ENCODE data around the gene ASF1B. TPM values are rescaled to one million over a fixed set of nuclear protein-coding genes. Genes with fewer than 3 reads are reported as not detected.

ASF1B gene
- total and polyA plus RNA-seq, 2 donors (not counting 3 experiments of a cell fraction or from before 2014, with no cell fraction given), result 39.1 to 42.4 TPM

GRCh38 chr19:14150770-14151661, 14.6 kb upstream of the ASF1B start:
- intact Hi-C loops (cut with micrococcal nuclease) (no loop called here), dilution Hi-C loops (cut with MboI; ENCODE audit: extremely low pct_ligation_motif_present, low sequenced_read_pairs) (no loop called here)
- POLR2A ChIA-PET, result no interaction called here
- no peaks in the 10 kb centered on the region for H3K9me3 ChIP-seq (replicated peaks; ENCODE audit: control insufficient read depth, insufficient read depth, low read length)
- TF ChIP-seq MAX (IDR thresholded peaks at IDR 0.05; ENCODE audit: insufficient read depth, insufficient read length) (no peak), POLR2A (IDR thresholded peaks at IDR 0.05; ENCODE audit: low read depth, low read length) (no peak), EZH2 (IDR thresholded peaks at IDR 0.05; ENCODE audit: borderline replicate concordance, low read depth, low read length, severe bottlenecking) (no peak), MYC (IDR thresholded peaks at IDR 0.05; ENCODE audit: low read depth, low read length) (no peak), POLR2AphosphoS5 (IDR thresholded peaks at IDR 0.05; ENCODE audit: insufficient read depth, low read depth, low read length) (no peak), JUN (IDR thresholded peaks at IDR 0.05; ENCODE audit: borderline replicate concordance, insufficient read depth, insufficient read length, low read depth) (no peak), GATA2 (IDR thresholded peaks at IDR 0.05; ENCODE audit: insufficient read depth, insufficient read length, low read depth, low read length) (no peak), FOS (IDR thresholded peaks at IDR 0.05; ENCODE audit: borderline replicate concordance, insufficient read depth, low read length) (no peak), CTCF (IDR thresholded peaks at IDR 0.05; ENCODE audit: extremely low read depth in 1 of 2, insufficient read depth in 1 of 2, low read depth in 1 of 2, low read length in 2 of 2) (no peak)
- no TSS peak for BruUV-seq (replicated peaks)
- FAIRE-seq (no peak), DNase-seq (ENCODE audit: low read depth, low spot score) (no peak)
- H3K9me1 ChIP-seq (replicated peaks; ENCODE audit: control insufficient read depth, extremely low read depth, insufficient read depth, low read length), result no peaks in the 10 kb centered on the region
- H3K79me2 ChIP-seq (ENCODE audit: control insufficient read depth, insufficient read depth, low read length), result no peaks in the 10 kb centered on the region
- no peak overlapping the region for H3K27ac ChIP-seq (ENCODE audit: insufficient read depth, low read depth, low read length)
- H2AFZ ChIP-seq (ENCODE audit: low read depth, low read length), result no peak overlapping the region
- H3K4me2 ChIP-seq (ENCODE audit: insufficient read depth, low read length), result no peak overlapping the region
- peaks cover 2 to 7% of the 10 kb centered on the region in 2 experiments for H3K36me3 ChIP-seq (ENCODE audit: control insufficient read depth in 2 of 2, extremely low read depth in 1 of 2, insufficient read depth in 2 of 2, low read length in 2 of 2)
- no peaks in the 10 kb centered on the region for H3K27me3 ChIP-seq (ENCODE audit: control insufficient read depth in 2 of 2, insufficient read depth in 2 of 2, low read length in 2 of 2)
- H4K20me1 ChIP-seq (replicated peaks; ENCODE audit: control insufficient read depth, extremely low read depth, insufficient read depth, low read length), result no peaks in the 10 kb centered on the region
- no peak overlapping the region for H3K4me3 ChIP-seq (replicated peaks in 1 of 3; ENCODE audit: insufficient read depth in 1 of 3, low read depth in 1 of 3, low read length in 3 of 3)
- peaks cover 24% of the 10 kb centered on the region for H3K4me1 ChIP-seq (ENCODE audit: control insufficient read depth, extremely low read depth, insufficient read depth, low read length)
- CTCF ChIA-PET, result interaction anchor here (2.0 to 3.8 kb wide), 2 partner anchors 14 to 197 kb away, joined by 7 to 43 read pairs; partner anchors contain the start of gene ASF1B
- no peak overlapping the region for H3K9ac ChIP-seq (replicated peaks; ENCODE audit: extremely low read depth, insufficient read depth, low read length)
